Panc1 (cell line): ENCODE results near the gene PROS1. TPM values are rescaled to one million over a fixed set of nuclear protein-coding genes. Genes with fewer than 3 reads are reported as not detected.

Experiments used
- ATAC-seq: fragments of 200-7000 bp; cut with Tn5 transposase; 2 replicates; pipeline ENCODE4 v1.9.1; 2020; ENCODE audit warnings: mild to moderate bottlenecking, moderate library complexity
- BruUV-seq: library from RNA; stranded (reverse); fragments of 400-500 nt; replicated peaks from 2 replicates; lab custom pipeline; 2021; lab: Mats Ljungman, UMichigan
- CTCF ChIA-PET: fragments of 300-600 bp; sonication (Branson Sonifier 250); formaldehyde crosslinking; loops from one replicate; lab custom pipeline; 2022; ENCODE audit warnings: antibody characterized with exemption; lab: Charles Lee
- POLR2A ChIA-PET: fragments of 300-600 bp; sonication (Branson Sonifier 250); formaldehyde crosslinking; loops from one replicate; lab custom pipeline; 2022; ENCODE audit warnings: antibody characterized with exemption; lab: Charles Lee
- DNase-seq: peaks from one replicate; pipeline ENCODE4 v3.0.0-alpha.2; 2010; ENCODE audit warnings: low read depth, low spot score
- H3K27ac ChIP-seq: 2 replicates; pipeline ENCODE4 v1.5.1; 2011; ENCODE audit warnings: mild to moderate bottlenecking, low read length, inconsistent platforms
- H3K27me3 ChIP-seq: fragments of 200-500 bp; sonication (Bioruptor generic); 2 replicates; pipeline ENCODE4 v1.6.0; 2014; ENCODE audit warnings: low read length, inconsistent platforms; ENCODE audit not compliant: control insufficient read depth, insufficient read depth
- H3K36me3 ChIP-seq: fragments of 200-500 bp; sonication (Bioruptor generic); 2 replicates; pipeline ENCODE4 v1.5.1; 2014; ENCODE audit warnings: inconsistent platforms, mild to moderate bottlenecking, low read length, moderate library complexity; ENCODE audit not compliant: control insufficient read depth, insufficient read depth
- H3K4me1 ChIP-seq: 2 replicates; pipeline ENCODE4 v1.5.1; 2011; ENCODE audit warnings: inconsistent platforms, mild to moderate bottlenecking, low read length, moderate library complexity; ENCODE audit not compliant: control insufficient read depth, insufficient read depth
- H3K4me3 ChIP-seq, 2 experiments: 2 replicates each; pipeline ENCODE4 v1.5.1; 2011 to 2012; ENCODE audit warnings: low read depth in 2 of 2, low read length in 2 of 2, mild to moderate bottlenecking in 2 of 2, inconsistent platforms in 1 of 2, moderate library complexity in 1 of 2
- H3K9me3 ChIP-seq: fragments of 200-500 bp; sonication (Bioruptor generic); 2 replicates; pipeline ENCODE4 v1.5.1; 2014; ENCODE audit warnings: low read depth, mild to moderate bottlenecking, inconsistent platforms, low read length, moderate library complexity; ENCODE audit not compliant: control insufficient read depth, insufficient read depth
- POLR2AphosphoS5 ChIP-seq: IDR thresholded peaks from 2 replicates; pipeline ENCODE4 v1.6.1; 2012; ENCODE audit warnings: mild to moderate bottlenecking, low read depth, low read length, moderate library complexity
- SIN3A ChIP-seq: IDR thresholded peaks from 2 replicates; pipeline ENCODE4 v1.6.1; 2012; ENCODE audit warnings: low read depth, mild to moderate bottlenecking, low read length, moderate library complexity, borderline replicate concordance; ENCODE audit not compliant: insufficient read depth
- TCF7L2 ChIP-seq: IDR thresholded peaks from 2 replicates; pipeline ENCODE4 v1.6.1; 2011; ENCODE audit warnings: mild to moderate bottlenecking, low read depth, low read length, inconsistent platforms
- in situ Hi-C: cut with HindIII; loops from 2 replicates; pipeline ENCODE4 v1.10.0; 2016; ENCODE audit warnings: low sequenced_read_pairs, low pct_unique_long_range_greater_than_20kb
- intact Hi-C: fragments of 100-400 bp; cut with micrococcal nuclease; formaldehyde crosslinking; loops from one replicate; pipeline ENCODE4 v1.10.0; 2022; ENCODE audit not compliant: unreplicated experiment
- total RNA-seq: library from RNA; stranded (reverse); gene quantifications from one replicate; pipeline ENCODE4 v1.2.1, GENCODE V29; 2021; ENCODE audit not compliant: unreplicated experiment
- TF ChIP-seq, protein P1 (sequence below), 2 experiments: IDR thresholded peaks; 2 replicates each; pipeline ENCODE4 v1.6.1; 2011 to 2012; ENCODE audit warnings: low read depth in 2 of 2, control low read depth in 1 of 2, low read length in 1 of 2, mild to moderate bottlenecking in 1 of 2, moderate library complexity in 1 of 2; ENCODE audit not compliant: insufficient read depth in 1 of 2
- TF ChIP-seq, protein P2 (sequence below): fragments of 450-650 bp; IDR thresholded peaks from 2 replicates; pipeline ENCODE4 v1.5.1; 2017; ENCODE audit warnings: mild to moderate bottlenecking

The PROS1 gene
- total RNA-seq, 1 experiment from 2014 or later: 16.8 TPM

DNA sequence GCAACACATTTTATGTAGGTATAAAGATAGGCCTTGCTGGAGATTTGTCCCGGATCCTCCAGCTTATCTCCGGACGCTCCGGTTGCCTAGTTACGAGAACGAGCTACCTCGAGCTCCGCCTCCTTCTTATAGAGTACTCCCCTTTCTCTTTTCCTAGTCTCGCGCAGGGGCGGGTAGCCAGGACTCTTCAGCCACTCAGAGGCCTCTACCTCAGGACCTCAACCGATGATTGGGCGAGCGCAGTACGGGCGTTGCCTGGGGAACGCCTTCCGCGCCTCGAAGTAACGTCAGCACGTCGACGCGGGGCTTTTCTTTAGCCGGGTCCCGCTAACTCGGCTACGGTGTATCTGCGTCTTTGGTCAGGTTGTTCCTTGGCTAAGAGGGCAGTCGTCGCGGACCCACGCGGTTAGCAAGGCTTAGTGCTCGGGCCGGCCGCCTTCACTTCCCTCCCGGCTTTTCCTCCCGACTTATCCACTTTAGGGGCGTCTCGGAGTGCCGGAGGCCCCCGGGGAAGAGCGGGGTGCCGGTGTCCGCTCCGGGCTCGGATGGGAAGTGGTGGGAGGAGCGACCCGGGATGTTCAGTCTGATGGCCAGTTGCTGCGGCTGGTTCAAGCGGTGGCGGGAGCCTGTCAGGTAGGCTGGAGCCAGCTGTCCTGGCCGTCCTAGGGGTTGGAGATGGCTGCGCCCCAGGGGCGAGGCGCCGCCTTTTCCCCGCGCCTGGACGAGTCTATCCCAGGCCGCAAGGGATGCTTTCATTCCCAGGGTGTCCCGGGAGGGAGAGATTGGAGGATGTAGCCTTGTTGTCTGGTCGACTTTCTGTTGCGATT, 6.4 kb upstream of the PROS1 start, which contains the start of gene ARL13B:
Gene ARL13B, plus strand, starts transcription at position 306 of the 827 bp plus-strand sequence. Its CDS starts 269 bp downstream, at position 575.
- in situ Hi-C loops: no loop called here
- BruUV-seq: no TSS peak

DNA sequence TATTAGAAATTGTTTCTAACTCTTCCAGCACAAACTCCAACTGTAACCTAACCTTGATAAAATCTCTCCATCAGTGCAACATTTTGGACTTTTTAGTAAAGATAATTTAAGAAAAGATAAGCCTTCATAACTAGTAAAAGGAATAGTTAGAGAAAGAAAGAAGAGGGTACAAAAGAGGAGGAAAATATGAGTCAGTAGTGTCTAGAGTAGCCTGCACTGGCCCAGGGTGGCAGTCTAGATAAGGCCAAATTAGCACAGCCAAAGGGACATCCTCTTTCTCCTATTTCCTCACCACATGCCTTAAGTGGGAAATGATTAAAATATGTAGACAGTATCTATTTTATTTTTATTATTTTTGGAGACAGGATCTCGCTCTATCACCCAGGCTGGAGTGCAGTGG, 3.7 kb downstream of the PROS1 start:
- DNase-seq: no peak
- Histone ChIP-seq H3K27me3 (no peaks in the 10 kb centered on the region), H3K9me3 (no peaks in the 10 kb centered on the region), H3K36me3 (no peaks in the 10 kb centered on the region), H3K4me1 (0 out of 2 replicates have a peak, but pooled peaks cover 4% of the 10 kb centered on the region), H3K27ac (no peak overlapping the region), H3K4me3 (no peak overlapping the region)
- CTCF ChIA-PET: no interaction called here
- intact Hi-C loops (no loop called here), in situ Hi-C loops (no loop called here)
- POLR2A ChIA-PET: no interaction called here
- BruUV-seq: no TSS peak
- no peak for TF ChIP-seq TCF7L2
- no peak for ATAC-seq

More for the DNA sequence above, 6.4 kb upstream of the PROS1 start, which contains the start of gene ARL13B:
- H3K4me3 ChIP-seq: peak within 1 kb of the TSS; percentile 82 to 84
- ChIA-PET CTCF (no interaction called here), POLR2A (interaction anchor here (0.6 to 1.0 kb wide), 5 partner anchors 13 to 89 kb away, joined by 3 to 6 read pairs (median 3); partner anchors contain the start of genes DHFR2 and NSUN3)
- intact Hi-C loops: no loop called here
- H3K4me1 ChIP-seq: peaks cover 9% of the 10 kb centered on the region; the same call in 1 of the 2 replicates
- peak within 1 kb of the TSS; percentile 81 for H3K27ac ChIP-seq
- peak; percentile 95 for TF ChIP-seq POLR2AphosphoS5
- peak; percentile 90 for TF ChIP-seq SIN3A
- TF ChIP-seq, protein P1, sequence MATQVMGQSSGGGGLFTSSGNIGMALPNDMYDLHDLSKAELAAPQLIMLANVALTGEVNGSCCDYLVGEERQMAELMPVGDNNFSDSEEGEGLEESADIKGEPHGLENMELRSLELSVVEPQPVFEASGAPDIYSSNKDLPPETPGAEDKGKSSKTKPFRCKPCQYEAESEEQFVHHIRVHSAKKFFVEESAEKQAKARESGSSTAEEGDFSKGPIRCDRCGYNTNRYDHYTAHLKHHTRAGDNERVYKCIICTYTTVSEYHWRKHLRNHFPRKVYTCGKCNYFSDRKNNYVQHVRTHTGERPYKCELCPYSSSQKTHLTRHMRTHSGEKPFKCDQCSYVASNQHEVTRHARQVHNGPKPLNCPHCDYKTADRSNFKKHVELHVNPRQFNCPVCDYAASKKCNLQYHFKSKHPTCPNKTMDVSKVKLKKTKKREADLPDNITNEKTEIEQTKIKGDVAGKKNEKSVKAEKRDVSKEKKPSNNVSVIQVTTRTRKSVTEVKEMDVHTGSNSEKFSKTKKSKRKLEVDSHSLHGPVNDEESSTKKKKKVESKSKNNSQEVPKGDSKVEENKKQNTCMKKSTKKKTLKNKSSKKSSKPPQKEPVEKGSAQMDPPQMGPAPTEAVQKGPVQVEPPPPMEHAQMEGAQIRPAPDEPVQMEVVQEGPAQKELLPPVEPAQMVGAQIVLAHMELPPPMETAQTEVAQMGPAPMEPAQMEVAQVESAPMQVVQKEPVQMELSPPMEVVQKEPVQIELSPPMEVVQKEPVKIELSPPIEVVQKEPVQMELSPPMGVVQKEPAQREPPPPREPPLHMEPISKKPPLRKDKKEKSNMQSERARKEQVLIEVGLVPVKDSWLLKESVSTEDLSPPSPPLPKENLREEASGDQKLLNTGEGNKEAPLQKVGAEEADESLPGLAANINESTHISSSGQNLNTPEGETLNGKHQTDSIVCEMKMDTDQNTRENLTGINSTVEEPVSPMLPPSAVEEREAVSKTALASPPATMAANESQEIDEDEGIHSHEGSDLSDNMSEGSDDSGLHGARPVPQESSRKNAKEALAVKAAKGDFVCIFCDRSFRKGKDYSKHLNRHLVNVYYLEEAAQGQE (IDR thresholded peaks at IDR 0.05; ENCODE audit: insufficient read depth in 1 of 2, low read depth in 2 of 2, low read length in 1 of 2): no peak
- TF ChIP-seq, protein P2, sequence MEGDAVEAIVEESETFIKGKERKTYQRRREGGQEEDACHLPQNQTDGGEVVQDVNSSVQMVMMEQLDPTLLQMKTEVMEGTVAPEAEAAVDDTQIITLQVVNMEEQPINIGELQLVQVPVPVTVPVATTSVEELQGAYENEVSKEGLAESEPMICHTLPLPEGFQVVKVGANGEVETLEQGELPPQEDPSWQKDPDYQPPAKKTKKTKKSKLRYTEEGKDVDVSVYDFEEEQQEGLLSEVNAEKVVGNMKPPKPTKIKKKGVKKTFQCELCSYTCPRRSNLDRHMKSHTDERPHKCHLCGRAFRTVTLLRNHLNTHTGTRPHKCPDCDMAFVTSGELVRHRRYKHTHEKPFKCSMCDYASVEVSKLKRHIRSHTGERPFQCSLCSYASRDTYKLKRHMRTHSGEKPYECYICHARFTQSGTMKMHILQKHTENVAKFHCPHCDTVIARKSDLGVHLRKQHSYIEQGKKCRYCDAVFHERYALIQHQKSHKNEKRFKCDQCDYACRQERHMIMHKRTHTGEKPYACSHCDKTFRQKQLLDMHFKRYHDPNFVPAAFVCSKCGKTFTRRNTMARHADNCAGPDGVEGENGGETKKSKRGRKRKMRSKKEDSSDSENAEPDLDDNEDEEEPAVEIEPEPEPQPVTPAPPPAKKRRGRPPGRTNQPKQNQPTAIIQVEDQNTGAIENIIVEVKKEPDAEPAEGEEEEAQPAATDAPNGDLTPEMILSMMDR: no peak
- TF ChIP-seq TCF7L2: peak; percentile 59; the same call in 1 of the 2 replicates
- DNase-seq: peak; percentile 95
- H3K36me3 ChIP-seq: no peaks in the 10 kb centered on the region; the same call in 1 of the 2 replicates
- no peaks in the 10 kb centered on the region for H3K9me3 ChIP-seq
- peak; percentile 100 for ATAC-seq
- H3K27me3 ChIP-seq: no peaks in the 10 kb centered on the region
